NCI-H2227 (cell line): ENCODE results near the gene SMOC2.

Experiments
- DNase-seq: peaks from one replicate; lab custom pipeline; 2025; ENCODE audit not compliant: unreplicated experiment; lab: John Stamatoyannopoulos, UW

The SMOC2 gene

GRCh38 chr6:168514216-168514615 is 73.2 kb downstream of the SMOC2 start:
- no peak for DNase-seq

GRCh38 chr6:168515376-168515775 is 74.4 kb downstream of the SMOC2 start:
- DNase-seq = no peak

DNA sequence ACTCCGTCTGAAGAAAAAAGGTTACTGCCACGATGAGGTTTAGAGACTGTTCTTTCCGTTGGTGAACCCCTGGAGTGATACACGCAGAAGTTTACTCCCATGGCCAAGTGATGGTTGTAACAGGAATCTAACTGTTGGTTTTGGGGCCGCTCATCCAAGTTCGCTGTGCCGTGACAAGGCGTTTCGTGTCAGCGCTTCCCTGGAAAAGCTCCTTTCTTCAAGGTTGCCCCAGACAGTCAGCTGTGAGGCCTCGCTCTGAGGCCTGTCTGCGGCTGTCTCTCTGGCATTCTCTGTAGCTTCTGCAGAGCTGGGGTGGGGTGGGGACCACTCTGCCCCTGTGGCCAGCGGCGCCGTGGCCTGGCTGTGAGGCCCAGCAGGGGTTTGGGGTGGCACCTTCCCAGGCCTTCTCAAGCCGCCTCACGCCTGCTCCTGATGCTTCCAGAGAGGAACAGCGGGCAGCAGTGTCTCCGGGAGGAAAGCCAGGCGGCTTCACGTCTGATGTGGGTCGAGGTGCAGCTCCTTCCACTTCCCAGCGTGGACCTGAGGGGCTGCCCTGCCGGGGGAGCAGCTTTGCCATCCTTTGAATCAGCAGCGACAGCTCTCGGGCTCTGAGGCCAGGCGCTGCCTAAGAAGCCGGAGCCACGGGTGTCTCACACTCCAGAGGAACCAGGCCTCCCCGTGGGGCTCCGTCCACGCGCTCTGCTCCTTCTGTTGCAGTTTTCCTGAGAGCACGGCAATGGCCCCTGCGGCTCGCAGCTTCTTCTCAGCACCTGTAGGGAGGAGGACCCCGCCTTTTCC is 76.2 kb downstream of the SMOC2 start:
- no peak for DNase-seq

DNA sequence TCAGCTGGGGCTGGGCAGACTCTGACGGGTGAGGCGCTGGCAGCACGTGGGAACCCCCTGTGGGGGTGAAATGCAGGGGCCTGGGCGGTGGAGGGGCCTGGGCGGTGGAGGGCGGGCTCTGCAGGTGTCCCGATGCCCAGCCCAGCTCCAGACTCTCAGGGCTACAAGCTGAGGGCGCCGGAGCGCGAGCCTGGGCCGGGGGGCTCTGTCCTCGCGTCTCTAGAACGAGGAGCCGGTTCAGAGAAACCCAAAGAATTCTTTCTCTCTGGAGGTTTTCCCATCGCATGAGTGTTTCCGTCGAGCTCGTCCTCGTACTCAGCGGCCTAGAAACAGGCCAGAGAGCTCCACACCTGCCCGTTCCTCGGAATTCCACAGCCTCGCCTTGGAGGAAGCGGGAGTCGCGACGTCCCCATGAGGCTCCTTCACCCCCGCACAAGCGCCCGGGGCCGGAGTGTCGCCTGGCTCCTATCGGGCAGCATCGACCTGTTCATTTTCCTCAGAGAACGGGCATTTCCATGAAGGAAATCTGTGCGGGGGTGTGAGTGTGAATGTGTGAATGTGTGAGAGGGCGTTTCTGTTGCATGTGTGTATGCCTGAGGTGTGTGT is 76.9 kb downstream of the SMOC2 start:
- DNase-seq = no peak

GRCh38 chr6:168518348-168518745 is 77.4 kb downstream of the SMOC2 start:
- no peak for DNase-seq

- no peak for DNase-seq
Observed at GRCh38 chr6:168518867-168519266, 77.9 kb downstream of the SMOC2 start.

- no peak for DNase-seq
Observed at GRCh38 chr6:168520233-168520632, 79.2 kb downstream of the SMOC2 start.

GRCh38 chr6:168524571-168525001 is 83.6 kb downstream of the SMOC2 start:
- DNase-seq = no peak

DNA sequence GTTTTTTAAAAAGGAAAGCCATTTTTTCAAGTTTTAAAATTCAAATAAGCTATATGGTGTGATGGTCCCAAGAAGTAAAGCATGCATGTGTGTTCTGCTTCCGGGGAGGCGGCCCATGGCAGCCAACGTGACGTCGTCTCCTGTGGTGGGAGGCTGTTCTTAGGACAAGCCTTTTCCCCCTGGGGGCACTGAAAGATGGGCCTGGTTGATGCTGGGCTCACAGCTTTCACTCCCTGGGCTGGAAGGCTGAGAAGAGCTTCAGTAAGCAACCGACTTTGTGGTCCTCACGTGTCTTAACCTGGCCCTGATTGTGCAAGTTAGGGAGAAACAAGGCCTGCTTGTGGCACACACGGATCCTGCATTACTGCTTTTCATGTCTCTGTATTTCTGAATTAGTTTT is 84.1 kb downstream of the SMOC2 start:
- no peak for DNase-seq

DNA sequence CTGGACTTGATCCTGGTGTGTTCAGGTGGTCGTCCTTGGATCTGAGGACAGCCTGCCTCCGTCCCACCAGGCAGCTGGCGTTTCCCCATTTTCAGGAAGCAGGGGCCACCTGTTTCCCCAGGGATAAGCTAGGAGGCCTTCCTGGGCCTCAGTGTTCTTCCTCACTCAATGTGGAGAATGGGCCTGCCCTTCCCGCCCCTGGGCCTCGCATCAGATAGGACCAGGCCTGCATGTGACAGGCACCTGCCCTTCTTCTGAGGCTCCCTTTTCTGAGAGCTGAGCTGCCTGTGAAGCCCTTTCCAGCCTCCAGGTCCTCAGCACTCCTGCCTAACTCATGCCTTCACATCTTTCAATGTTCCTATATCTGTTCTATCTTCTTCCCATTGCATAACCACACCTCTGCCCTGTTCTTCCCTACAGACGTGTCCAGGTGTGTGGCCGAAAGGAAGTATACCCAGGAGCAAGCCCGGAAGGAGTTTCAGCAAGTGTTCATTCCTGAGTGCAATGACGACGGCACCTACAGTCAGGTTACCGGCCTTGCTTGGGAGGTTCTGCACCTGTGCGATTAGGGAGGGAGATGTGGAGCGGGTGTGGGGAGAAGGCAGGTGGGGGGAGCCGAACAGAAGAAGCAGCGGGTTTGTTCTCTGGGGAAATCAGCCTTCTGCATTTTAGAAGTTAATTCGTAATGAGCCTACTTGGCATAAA is 85.1 kb downstream of the SMOC2 start:
- no peak for DNase-seq

DNA sequence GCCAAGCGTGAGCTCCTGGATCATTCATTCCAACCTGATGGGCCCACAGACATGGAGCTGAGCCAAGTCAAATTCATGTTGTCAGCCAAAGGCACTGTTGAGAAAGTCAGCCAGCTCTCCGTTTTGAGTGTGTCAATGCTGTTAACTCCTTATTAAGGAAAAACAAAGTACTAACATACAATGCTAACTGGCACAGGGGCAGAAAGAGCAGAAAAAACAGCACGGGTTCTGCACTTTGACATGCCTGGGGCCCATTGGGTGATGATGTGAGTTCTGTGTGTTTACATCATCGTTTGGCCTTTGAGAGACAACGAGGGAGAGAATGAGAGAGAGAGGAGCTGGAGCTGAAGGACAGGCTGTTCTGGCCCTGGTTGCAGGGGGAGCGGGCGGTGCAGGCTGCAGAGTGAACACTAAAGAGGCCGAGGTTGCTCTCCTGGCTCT is 85.9 kb downstream of the SMOC2 start:
- DNase-seq = no peak

DNA sequence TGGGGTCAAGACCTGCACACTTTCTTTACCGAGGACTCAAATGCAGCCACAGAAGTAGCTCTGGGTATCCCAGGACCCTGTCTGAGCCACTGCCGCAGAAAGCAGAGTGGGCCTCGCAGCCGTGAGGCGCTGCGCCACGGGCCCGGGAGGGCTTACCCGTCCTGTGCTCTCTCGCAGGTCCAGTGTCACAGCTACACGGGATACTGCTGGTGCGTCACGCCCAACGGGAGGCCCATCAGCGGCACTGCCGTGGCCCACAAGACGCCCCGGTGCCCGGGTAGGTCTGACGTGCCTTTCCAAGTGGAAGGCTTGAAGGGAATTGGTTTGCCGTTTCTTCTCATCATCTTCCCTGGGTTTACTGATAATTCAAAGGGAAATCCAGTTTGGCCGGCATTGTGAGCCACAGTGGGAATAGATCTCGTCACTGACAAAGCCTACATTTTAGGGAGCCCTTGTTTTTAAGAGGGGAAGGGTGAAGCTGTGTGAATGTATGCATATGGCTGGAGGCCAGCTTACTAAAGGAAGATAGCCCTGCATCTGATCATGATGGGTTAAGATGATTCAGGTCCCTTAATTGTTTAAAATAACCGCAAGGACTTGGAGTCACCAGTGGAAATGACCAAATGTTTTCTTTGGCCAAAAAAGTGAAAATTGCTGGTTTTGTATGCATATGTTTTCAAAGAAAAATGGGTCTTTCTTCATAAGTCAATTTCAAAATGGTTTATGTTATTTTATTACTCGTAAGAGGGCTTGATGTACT is 86.6 kb downstream of the SMOC2 start:
- DNase-seq = no peak

DNA sequence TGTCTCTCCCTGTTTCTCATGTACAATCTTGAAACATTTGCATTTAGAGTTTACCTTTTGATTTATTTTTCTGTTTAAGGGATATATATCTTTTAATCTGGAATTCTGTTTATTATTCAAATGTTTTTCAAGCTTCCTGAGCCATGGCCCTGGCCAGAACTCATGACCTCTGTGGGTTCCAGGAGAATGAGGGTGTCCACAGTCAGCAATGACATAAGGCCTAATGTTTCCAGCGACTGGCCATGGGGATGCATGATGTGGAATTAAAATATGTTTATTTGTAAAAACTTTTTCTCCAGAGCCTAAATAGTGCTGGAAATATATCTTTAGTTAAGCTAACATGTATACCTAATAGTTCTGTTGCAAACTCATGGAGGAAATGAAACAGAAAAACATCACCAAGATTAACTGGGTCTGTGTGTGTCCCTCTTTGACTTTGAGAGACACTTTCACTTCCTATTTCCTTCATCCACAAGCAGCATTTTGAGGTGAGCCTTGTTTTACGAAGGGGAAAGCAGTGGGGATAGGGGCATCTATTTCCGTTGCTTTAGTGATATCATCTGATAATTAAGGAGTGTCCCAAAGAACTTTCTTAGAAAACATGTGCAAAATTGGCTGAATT is 87.6 kb downstream of the SMOC2 start:
- no peak for DNase-seq

DNA sequence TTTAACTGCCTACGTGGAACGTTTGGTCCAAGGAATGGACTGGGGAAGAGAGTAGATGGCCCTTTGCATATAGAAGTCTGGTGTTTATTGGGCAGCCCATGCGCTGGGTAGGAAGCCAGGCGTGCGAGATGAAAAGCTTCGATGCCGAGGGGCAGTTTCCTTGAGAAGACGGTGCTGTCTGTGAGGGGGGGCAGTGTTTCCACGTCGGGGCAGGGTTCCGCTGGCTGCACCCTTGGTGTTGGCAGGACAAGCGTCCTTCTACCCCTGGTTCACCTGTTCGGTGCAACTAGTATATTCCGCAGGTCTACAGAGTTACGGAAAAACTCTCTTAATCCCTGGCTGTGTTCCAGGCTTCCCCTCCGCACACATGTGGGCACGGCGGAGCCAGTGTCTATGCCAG is 88.2 kb downstream of the SMOC2 start:
- no peak for DNase-seq

- DNase-seq = no peak
Observed at GRCh38 chr6:168530653-168531071, 89.7 kb downstream of the SMOC2 start.

- no peak for DNase-seq
Observed at GRCh38 chr6:168532070-168532469, 91.1 kb downstream of the SMOC2 start.

- DNase-seq = no peak
Observed at GRCh38 chr6:168533414-168533813, 92.4 kb downstream of the SMOC2 start.

GRCh38 chr6:168534265-168534664 is 93.3 kb downstream of the SMOC2 start:
- no peak for DNase-seq

- DNase-seq = no peak
Observed at GRCh38 chr6:168535711-168536110, 94.7 kb downstream of the SMOC2 start.

- DNase-seq = no peak
Observed at GRCh38 chr6:168536196-168536595, 95.2 kb downstream of the SMOC2 start.
